HepG2 (cell line): ENCODE results near the gene PRCD. TPM values are rescaled to one million over a fixed set of nuclear protein-coding genes. Genes with fewer than 3 reads are reported as not detected.

Experiments used
- AHR ChIP-seq: IDR thresholded peaks from 2 replicates; pipeline ENCODE4 v1.6.1; 2018; ENCODE audit warnings: missing genetic modification reagents, missing compliant biosample characterization
- ASH2L ChIP-seq: fragments of 300-600, 200-600 bp; sonication (generic); IDR thresholded peaks from 2 replicates; pipeline ENCODE4 v1.7.0; 2017; ENCODE audit warnings: low read depth, mild to moderate bottlenecking, moderate library complexity, mixed read lengths, low read length; ENCODE audit not compliant: insufficient read length
- ATRX ChIP-seq: sonication (generic); formaldehyde crosslinking; IDR thresholded peaks from 2 replicates; pipeline ENCODE4 v1.4.0; 2020; ENCODE audit warnings: missing genetic modification reagents, borderline replicate concordance
- EEA1 ChIP-seq: sonication (generic); formaldehyde crosslinking; IDR thresholded peaks from 2 replicates; pipeline ENCODE4 v1.5.1; 2020; ENCODE audit warnings: mild to moderate bottlenecking, missing genetic modification reagents, borderline replicate concordance
- JUNB ChIP-seq: sonication (generic); formaldehyde crosslinking; IDR thresholded peaks from 2 replicates; pipeline ENCODE4 v1.8.0; 2022; ENCODE audit warnings: missing genetic modification reagents, mild to moderate bottlenecking, borderline replicate concordance
- KAT7 ChIP-seq: IDR thresholded peaks from 2 replicates; pipeline ENCODE4 v1.6.1; 2018; ENCODE audit warnings: borderline replicate concordance, missing compliant biosample characterization
- MLLT10 ChIP-seq: sonication (generic); formaldehyde crosslinking; IDR thresholded peaks from 2 replicates; pipeline ENCODE4 v1.4.0; 2020; ENCODE audit warnings: missing genetic modification reagents
- MNT ChIP-seq: fragments of 450-650 bp; IDR thresholded peaks from 2 replicates; pipeline ENCODE4 v1.6.1; 2016
- RBM39 ChIP-seq: fragments of 200-400 bp; formaldehyde crosslinking; IDR thresholded peaks from one replicate; pipeline ENCODE4 v1.6.1; 2018; ENCODE audit warnings: antibody characterized with exemption, mild to moderate bottlenecking, low read depth, low read length; ENCODE audit not compliant: poor library complexity, severe bottlenecking
- SMYD3 ChIP-seq: sonication (generic); formaldehyde crosslinking; IDR thresholded peaks from 2 replicates; pipeline ENCODE4 v1.8.1; 2023; ENCODE audit warnings: mild to moderate bottlenecking, missing genetic modification reagents
- SP2 ChIP-seq: sonication (generic); formaldehyde crosslinking; IDR thresholded peaks from 2 replicates; pipeline ENCODE4 v1.5.1; 2020; ENCODE audit warnings: mild to moderate bottlenecking, missing genetic modification reagents
- TBX3 ChIP-seq: fragments of 450-650 bp; IDR thresholded peaks from 2 replicates; pipeline ENCODE4 v1.6.1; 2017; ENCODE audit warnings: antibody characterized with exemption, mild to moderate bottlenecking, inconsistent platforms, borderline replicate concordance
- TEAD3 ChIP-seq: optimal IDR thresholded peaks from 2 replicates; pipeline ENCODE3; 2016; ENCODE audit warnings: borderline replicate concordance
- ZBTB3 ChIP-seq: sonication (generic); formaldehyde crosslinking; IDR thresholded peaks from 2 replicates; pipeline ENCODE4 v1.4.0; 2020; ENCODE audit warnings: low read depth, mild to moderate bottlenecking, moderate library complexity, missing genetic modification reagents, borderline replicate concordance
- ZNF160 ChIP-seq: sonication (generic); formaldehyde crosslinking; IDR thresholded peaks from 2 replicates; pipeline ENCODE4 v1.8.0; 2022; ENCODE audit warnings: mild to moderate bottlenecking, inconsistent platforms, missing genetic modification reagents
- ZNF232 ChIP-seq: sonication (generic); formaldehyde crosslinking; IDR thresholded peaks from 2 replicates; pipeline ENCODE4 v1.4.0; 2020; ENCODE audit warnings: missing genetic modification reagents, borderline replicate concordance
- ZNF598 ChIP-seq: sonication (generic); formaldehyde crosslinking; IDR thresholded peaks from 2 replicates; pipeline ENCODE4 v1.5.1; 2020; ENCODE audit warnings: mild to moderate bottlenecking, missing genetic modification reagents, borderline replicate concordance
- ZNF747 ChIP-seq: sonication (generic); formaldehyde crosslinking; IDR thresholded peaks from 2 replicates; pipeline ENCODE4 v1.8.1; 2023; ENCODE audit warnings: missing genetic modification reagents, mild to moderate bottlenecking, borderline replicate concordance
- polyA plus RNA-seq, 8 experiments: library from polyadenylated mRNA; depleted of rRNA in 3 of 8; stranded (reverse) in 7 of 8; unstranded in 1 of 8; fragments of >200 nt; fragmentation: Illumina TruSeq in 4 of 8; extraction: Trizol in 4 of 8; gene quantifications; 2 replicates each; pipeline versions ENCODE4 v1.2.1 to v1.2.3, GENCODE V29; 2011 to 2016; ENCODE audit warnings: low read depth in 4 of 8, missing spikeins in 1 of 8, mixed read lengths in 1 of 8; ENCODE audit not compliant: insufficient read depth in 1 of 8
- total RNA-seq, 5 experiments: library from RNA; depleted of rRNA; stranded (reverse); fragments of >200 nt; fragmentation: Illumina TruSeq; extraction: Trizol; gene quantifications; 2 replicates each; pipeline ENCODE4 v1.2.3, GENCODE V29; 2016; ENCODE audit warnings: low read depth in 1 of 5
- TF ChIP-seq, protein P1 (sequence below): sonication (generic); formaldehyde crosslinking; IDR thresholded peaks from 2 replicates; pipeline ENCODE4 v1.4.0; 2020; ENCODE audit warnings: missing genetic modification reagents, mild to moderate bottlenecking, borderline replicate concordance
- TF ChIP-seq, protein P2 (sequence below): IDR thresholded peaks from 2 replicates; pipeline ENCODE4 v1.6.1; 2016; ENCODE audit warnings: missing compliant biosample characterization, missing genetic modification reagents, borderline replicate concordance
- TF ChIP-seq, protein P3 (sequence below): sonication (generic); formaldehyde crosslinking; IDR thresholded peaks from 2 replicates; pipeline ENCODE4 v1.5.0; 2020; ENCODE audit warnings: mild to moderate bottlenecking, missing genetic modification reagents

PRCD gene
- total and polyA plus RNA-seq, 2 of the 13 experiments (the other 11 are each of a cell fraction or from before 2014, with no cell fraction given) = 0.51 TPM; not detected in 1

DNA sequence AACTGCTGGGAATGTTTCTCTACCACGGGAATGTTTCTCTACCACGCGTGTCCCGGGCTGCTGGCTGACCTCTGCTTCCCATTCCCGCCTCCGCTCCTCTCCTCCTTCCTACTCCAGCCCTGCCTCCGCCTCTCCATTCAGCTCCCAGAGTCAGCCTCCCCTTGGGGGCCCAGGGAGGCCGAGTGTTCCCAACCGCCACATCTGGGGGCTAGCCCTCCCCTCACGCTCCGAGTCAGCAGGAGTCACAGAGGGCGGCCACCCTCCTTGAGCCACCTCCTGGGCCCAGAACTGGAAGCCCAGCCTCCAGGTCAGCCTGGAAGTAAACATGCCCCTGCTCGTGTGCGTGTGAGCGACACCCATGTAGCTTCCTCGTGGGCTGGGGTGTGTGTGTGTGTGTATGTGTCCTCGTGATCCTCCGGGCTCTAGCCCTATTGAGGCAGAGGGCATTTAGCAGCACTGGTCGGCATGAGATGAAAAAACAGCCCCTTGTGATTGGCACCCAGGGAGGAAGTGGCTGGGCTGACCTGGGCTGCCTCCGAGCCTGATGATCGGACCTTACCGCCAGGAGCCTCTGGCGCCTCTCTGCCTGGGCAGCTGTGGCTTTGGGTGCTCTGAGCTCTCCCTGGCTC is 9.6 kb upstream of the PRCD start (continued):
- TF ChIP-seq, protein P1, sequence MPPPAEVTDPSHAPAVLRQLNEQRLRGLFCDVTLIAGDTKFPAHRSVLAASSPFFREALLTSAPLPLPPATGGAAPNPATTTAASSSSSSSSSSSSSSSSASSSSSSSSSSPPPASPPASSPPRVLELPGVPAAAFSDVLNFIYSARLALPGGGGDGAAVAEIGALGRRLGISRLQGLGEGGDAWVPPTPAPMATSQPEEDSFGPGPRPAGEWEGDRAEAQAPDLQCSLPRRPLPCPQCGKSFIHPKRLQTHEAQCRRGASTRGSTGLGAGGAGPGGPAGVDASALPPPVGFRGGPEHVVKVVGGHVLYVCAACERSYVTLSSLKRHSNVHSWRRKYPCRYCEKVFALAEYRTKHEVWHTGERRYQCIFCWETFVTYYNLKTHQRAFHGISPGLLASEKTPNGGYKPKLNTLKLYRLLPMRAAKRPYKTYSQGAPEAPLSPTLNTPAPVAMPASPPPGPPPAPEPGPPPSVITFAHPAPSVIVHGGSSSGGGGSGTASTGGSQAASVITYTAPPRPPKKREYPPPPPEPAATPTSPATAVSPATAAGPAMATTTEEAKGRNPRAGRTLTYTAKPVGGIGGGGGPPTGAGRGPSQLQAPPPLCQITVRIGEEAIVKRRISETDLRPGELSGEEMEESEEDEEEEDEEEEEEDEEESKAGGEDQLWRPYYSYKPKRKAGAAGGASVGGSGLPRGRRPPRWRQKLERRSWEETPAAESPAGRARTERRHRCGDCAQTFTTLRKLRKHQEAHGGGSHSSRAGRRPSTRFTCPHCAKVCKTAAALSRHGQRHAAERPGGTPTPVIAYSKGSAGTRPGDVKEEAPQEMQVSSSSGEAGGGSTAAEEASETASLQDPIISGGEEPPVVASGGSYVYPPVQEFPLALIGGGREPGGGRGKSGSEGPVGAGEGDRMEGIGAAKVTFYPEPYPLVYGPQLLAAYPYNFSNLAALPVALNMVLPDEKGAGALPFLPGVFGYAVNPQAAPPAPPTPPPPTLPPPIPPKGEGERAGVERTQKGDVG (CRISPR knock-in tag) = peak; percentile 90; the same call in 1 of the 2 replicates
- TF ChIP-seq ZNF598 (CRISPR knock-in tag) = 0 out of 2 replicates have a peak, but pooled peaks have one; percentile 62
- no peak for TF ChIP-seq MLLT10 (CRISPR knock-in tag)
- TF ChIP-seq ASH2L = no peak
- TF ChIP-seq AHR (CRISPR knock-in tag) = no peak
- TF ChIP-seq, protein P2, sequence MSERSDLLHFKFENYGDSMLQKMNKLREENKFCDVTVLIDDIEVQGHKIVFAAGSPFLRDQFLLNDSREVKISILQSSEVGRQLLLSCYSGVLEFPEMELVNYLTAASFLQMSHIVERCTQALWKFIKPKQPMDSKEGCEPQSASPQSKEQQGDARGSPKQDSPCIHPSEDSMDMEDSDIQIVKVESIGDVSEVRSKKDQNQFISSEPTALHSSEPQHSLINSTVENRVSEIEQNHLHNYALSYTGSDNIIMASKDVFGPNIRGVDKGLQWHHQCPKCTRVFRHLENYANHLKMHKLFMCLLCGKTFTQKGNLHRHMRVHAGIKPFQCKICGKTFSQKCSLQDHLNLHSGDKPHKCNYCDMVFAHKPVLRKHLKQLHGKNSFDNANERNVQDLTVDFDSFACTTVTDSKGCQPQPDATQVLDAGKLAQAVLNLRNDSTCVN (CRISPR knock-in tag) = no peak
- TF ChIP-seq SP2 (CRISPR knock-in tag) = no peak
- TF ChIP-seq ZNF747 (CRISPR knock-in tag) = no peak; the same call in 1 of the 2 replicates
- no peak for TF ChIP-seq SMYD3 (CRISPR knock-in tag)
- TF ChIP-seq KAT7 (CRISPR knock-in tag) = no peak
- TF ChIP-seq ZBTB3 (CRISPR knock-in tag) = no peak
- TF ChIP-seq TEAD3 (CRISPR knock-in tag) = peak; percentile 1
- TF ChIP-seq ATRX (CRISPR knock-in tag) = no peak
- TF ChIP-seq TBX3 = peak; percentile 28; the same call in 1 of the 2 replicates
- no peak for TF ChIP-seq EEA1
- TF ChIP-seq, protein P3, sequence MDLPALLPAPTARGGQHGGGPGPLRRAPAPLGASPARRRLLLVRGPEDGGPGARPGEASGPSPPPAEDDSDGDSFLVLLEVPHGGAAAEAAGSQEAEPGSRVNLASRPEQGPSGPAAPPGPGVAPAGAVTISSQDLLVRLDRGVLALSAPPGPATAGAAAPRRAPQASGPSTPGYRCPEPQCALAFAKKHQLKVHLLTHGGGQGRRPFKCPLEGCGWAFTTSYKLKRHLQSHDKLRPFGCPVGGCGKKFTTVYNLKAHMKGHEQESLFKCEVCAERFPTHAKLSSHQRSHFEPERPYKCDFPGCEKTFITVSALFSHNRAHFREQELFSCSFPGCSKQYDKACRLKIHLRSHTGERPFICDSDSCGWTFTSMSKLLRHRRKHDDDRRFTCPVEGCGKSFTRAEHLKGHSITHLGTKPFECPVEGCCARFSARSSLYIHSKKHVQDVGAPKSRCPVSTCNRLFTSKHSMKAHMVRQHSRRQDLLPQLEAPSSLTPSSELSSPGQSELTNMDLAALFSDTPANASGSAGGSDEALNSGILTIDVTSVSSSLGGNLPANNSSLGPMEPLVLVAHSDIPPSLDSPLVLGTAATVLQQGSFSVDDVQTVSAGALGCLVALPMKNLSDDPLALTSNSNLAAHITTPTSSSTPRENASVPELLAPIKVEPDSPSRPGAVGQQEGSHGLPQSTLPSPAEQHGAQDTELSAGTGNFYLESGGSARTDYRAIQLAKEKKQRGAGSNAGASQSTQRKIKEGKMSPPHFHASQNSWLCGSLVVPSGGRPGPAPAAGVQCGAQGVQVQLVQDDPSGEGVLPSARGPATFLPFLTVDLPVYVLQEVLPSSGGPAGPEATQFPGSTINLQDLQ (CRISPR knock-in tag) = 0 out of 2 replicates have a peak, but pooled peaks have one; percentile 51
- no peak for TF ChIP-seq ZNF232 (CRISPR knock-in tag)
- TF ChIP-seq MNT = peak; percentile 52
- TF ChIP-seq RBM39 = peak; percentile 62
- TF ChIP-seq ZNF160 = no peak
- TF ChIP-seq JUNB = no peak
